GM21737 (cell line): ENCODE measurements around the gene RSPH1.

Source experiments
- ATAC-seq: cut with Tn5 transposase; IDR thresholded peaks from one replicate; pipeline ENCODE4 v1.9.1; 2021; ENCODE audit warnings: mild to moderate bottlenecking, moderate library complexity; ENCODE audit not compliant: unreplicated experiment

Gene RSPH1

GRCh38 chr21:42513985-42514882 lies 18.2 kb upstream of the RSPH1 start:
- peak; percentile 48 for ATAC-seq

- peak; percentile 42 for ATAC-seq
These were observed 17.3 kb upstream of the RSPH1 start, which contains the start of gene SLC37A1 for GRCh38 chr21:42513151-42513984. SLC37A1 (plus strand) TSS chr21:42513852; CDS start chr21:42518455, 4,603 bp downstream.

- no peak for ATAC-seq
These were observed 16.5 kb upstream of the RSPH1 start for GRCh38 chr21:42512346-42513034.

GRCh38 chr21:42509244-42509643 lies 13.2 kb upstream of the RSPH1 start:
- ATAC-seq, result no peak

GRCh38 chr21:42508371-42508770 lies 12.3 kb upstream of the RSPH1 start:
- ATAC-seq, result no peak

- ATAC-seq, result no peak
These were observed 11.4 kb upstream of the RSPH1 start for GRCh38 chr21:42507418-42507817.

- peak; percentile 78 for ATAC-seq
These were observed 9.2 kb upstream of the RSPH1 start for GRCh38 chr21:42505090-42505726.

GRCh38 chr21:42503711-42504110 lies 7.7 kb upstream of the RSPH1 start:
- no peak for ATAC-seq

- ATAC-seq, result no peak
These were observed 4.7 kb upstream of the RSPH1 start for GRCh38 chr21:42500736-42501135.

- ATAC-seq, result no peak
These were observed 4.2 kb upstream of the RSPH1 start for GRCh38 chr21:42500225-42500624.

GRCh38 chr21:42499444-42500112 lies 3.6 kb upstream of the RSPH1 start:
- ATAC-seq, result no peak

GRCh38 chr21:42498012-42498411 lies 2.0 kb upstream of the RSPH1 start:
- no peak for ATAC-seq

GRCh38 chr21:42496839-42497202 lies 797 bp upstream of the RSPH1 start:
- ATAC-seq, result no peak

- ATAC-seq, result no peak
These were observed 282 bp downstream of the RSPH1 start for GRCh38 chr21:42495765-42496119.

- no peak for ATAC-seq
These were observed 997 bp downstream of the RSPH1 start for GRCh38 chr21:42495027-42495426.

- ATAC-seq, result no peak
These were observed 2.6 kb downstream of the RSPH1 start for GRCh38 chr21:42493109-42494060.

- no peak for ATAC-seq
These were observed 3.8 kb downstream of the RSPH1 start for GRCh38 chr21:42492201-42492600.

GRCh38 chr21:42491328-42491727 lies 4.7 kb downstream of the RSPH1 start:
- ATAC-seq, result no peak

- no peak for ATAC-seq
These were observed 5.3 kb downstream of the RSPH1 start for GRCh38 chr21:42490720-42491119.
